ENCODE measurements around the gene SLAMF9.

SLAMF9 gene

DNA sequence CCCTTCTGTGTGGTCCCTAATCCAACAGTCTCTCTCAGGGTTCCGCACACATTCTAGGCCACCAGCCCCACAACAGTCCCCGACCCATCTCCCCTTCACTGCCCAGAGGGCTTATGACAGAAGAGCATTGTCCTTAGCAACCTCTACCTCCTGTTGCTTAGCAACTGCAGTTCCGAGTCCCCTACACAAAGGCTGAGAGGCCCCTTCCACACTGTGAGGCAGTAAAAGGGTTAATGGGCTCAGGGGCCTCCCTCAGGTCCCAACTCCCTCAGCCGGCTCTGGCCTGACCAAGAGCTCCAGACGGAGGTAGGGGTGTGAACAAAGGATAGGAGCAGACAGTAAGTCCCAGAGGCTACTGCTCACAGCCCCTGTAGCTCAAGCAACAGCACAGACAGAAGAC is 12.9 kb downstream of the SLAMF9 start:
- Histone ChIP-seq H3K9me2 (replicated peaks; ENCODE audit: insufficient read depth, low read length) (no peaks in the 10 kb centered on the region), H3F3A (ENCODE audit: insufficient read depth) (no peaks in the 10 kb centered on the region), H3K4me3 (ENCODE audit: insufficient read depth, low read length, poor library complexity, severe bottlenecking) (no peak overlapping the region), H3K27ac (ENCODE audit: low read depth, low read length) (no peak overlapping the region), H4K20me1 (ENCODE audit: low read depth, low read length) (no peaks in the 10 kb centered on the region), H3K36me3 (ENCODE audit: low read length) (no peaks in the 10 kb centered on the region), H3K9me3 (ENCODE audit: insufficient read depth, low read length) (no peaks in the 10 kb centered on the region), H3K9ac (ENCODE audit: low read length) (no peak overlapping the region), H3K27me3 (ENCODE audit: low read length) (no peaks in the 10 kb centered on the region), H3K79me2 (ENCODE audit: insufficient read depth, low read length) (no peaks in the 10 kb centered on the region), H2AFZ (ENCODE audit: low read depth, low read length, severe bottlenecking) (no peak overlapping the region), H3K4me2 (ENCODE audit: low read depth, low read length, poor library complexity, severe bottlenecking) (no peak overlapping the region)
- TF ChIP-seq, protein P1, sequence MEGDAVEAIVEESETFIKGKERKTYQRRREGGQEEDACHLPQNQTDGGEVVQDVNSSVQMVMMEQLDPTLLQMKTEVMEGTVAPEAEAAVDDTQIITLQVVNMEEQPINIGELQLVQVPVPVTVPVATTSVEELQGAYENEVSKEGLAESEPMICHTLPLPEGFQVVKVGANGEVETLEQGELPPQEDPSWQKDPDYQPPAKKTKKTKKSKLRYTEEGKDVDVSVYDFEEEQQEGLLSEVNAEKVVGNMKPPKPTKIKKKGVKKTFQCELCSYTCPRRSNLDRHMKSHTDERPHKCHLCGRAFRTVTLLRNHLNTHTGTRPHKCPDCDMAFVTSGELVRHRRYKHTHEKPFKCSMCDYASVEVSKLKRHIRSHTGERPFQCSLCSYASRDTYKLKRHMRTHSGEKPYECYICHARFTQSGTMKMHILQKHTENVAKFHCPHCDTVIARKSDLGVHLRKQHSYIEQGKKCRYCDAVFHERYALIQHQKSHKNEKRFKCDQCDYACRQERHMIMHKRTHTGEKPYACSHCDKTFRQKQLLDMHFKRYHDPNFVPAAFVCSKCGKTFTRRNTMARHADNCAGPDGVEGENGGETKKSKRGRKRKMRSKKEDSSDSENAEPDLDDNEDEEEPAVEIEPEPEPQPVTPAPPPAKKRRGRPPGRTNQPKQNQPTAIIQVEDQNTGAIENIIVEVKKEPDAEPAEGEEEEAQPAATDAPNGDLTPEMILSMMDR (IDR thresholded peaks at IDR 0.05; ENCODE audit: insufficient read depth, low read length, poor library complexity, severe bottlenecking), result no peak
- TF ChIP-seq EZH2phosphoT487 (conservative IDR thresholded peaks at IDR 0.05; ENCODE audit: low read length), result no peak

DNA sequence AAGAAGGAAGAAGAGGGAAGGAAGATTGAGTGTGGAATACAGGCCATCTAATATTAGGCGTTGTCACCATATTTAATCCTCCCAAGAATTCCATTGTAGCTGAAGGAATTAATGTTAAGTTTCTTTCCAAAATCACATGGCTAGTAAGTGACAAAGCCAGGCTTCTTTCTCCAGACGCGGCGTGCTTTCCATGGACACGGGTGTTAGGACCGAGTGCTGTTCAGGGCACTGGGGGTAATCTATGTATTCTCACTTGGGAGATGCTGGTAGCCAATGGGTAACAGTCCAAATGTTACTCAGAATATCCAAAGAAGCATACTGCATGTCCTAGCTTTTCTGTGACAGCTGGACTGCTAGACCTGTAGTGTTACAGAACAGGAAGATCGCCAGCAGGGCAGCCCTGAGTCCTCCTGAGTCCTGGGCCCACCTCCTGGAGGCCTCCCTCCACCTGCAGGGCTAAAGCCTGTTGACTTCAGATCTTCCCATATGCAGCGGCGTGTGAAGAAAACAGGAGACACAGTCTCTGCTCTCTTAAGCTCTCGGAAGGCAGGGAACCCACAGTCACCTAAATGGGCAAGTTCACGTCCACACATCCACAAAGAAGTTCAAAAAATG is 13.9 kb downstream of the SLAMF9 start:
- no peaks in the 10 kb centered on the region for H3K79me2 ChIP-seq (ENCODE audit: insufficient read depth, low read length)

DNA sequence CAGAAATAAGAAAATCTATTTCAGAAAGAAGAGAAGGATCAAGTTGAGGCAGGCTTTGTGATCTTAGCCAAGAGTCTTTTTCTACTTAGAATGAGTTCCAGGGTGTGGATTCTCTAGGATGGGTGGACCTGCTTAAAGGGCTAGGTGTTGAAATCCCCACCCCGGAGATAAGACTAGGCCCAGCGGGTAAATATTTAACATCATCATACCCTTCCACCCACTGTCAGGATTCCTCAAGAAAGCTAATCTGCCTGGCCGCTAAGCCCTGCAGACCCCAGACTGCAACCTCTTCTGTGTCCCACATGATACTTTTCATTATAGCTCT is 14.4 kb downstream of the SLAMF9 start:
- no peaks in the 10 kb centered on the region for H3F3A ChIP-seq (ENCODE audit: insufficient read depth)
- no peaks in the 10 kb centered on the region for H3K9me2 ChIP-seq (replicated peaks; ENCODE audit: insufficient read depth, low read length)
- H3K4me2 ChIP-seq (ENCODE audit: low read depth, low read length, poor library complexity, severe bottlenecking), result no peak overlapping the region
- H2AFZ ChIP-seq (ENCODE audit: low read depth, low read length, severe bottlenecking), result no peak overlapping the region
- no peaks in the 10 kb centered on the region for H4K20me1 ChIP-seq (ENCODE audit: low read depth, low read length)
- no peak overlapping the region for H3K4me3 ChIP-seq (ENCODE audit: insufficient read depth, low read length, poor library complexity, severe bottlenecking)
- H3K9me3 ChIP-seq (ENCODE audit: insufficient read depth, low read length), result no peaks in the 10 kb centered on the region
- H3K36me3 ChIP-seq (ENCODE audit: low read length), result no peaks in the 10 kb centered on the region
- no peaks in the 10 kb centered on the region for H3K79me2 ChIP-seq (ENCODE audit: insufficient read depth, low read length)
- no peak overlapping the region for H3K9ac ChIP-seq (ENCODE audit: low read length)
- TF ChIP-seq, protein P1 (IDR thresholded peaks at IDR 0.05; ENCODE audit: insufficient read depth, low read length, poor library complexity, severe bottlenecking), result no peak
- no peak for TF ChIP-seq EZH2phosphoT487 (conservative IDR thresholded peaks at IDR 0.05; ENCODE audit: low read length)
- H3K27me3 ChIP-seq (ENCODE audit: low read length), result no peaks in the 10 kb centered on the region
- H3K27ac ChIP-seq (ENCODE audit: low read depth, low read length), result no peak overlapping the region

More for the DNA sequence above, 13.9 kb downstream of the SLAMF9 start:
- Histone ChIP-seq H3K27me3 (ENCODE audit: low read length) (no peaks in the 10 kb centered on the region), H2AFZ (ENCODE audit: low read depth, low read length, severe bottlenecking) (no peak overlapping the region), H3K9me3 (ENCODE audit: insufficient read depth, low read length) (no peaks in the 10 kb centered on the region), H3K36me3 (ENCODE audit: low read length) (no peaks in the 10 kb centered on the region), H3K27ac (ENCODE audit: low read depth, low read length) (no peak overlapping the region), H3K4me3 (ENCODE audit: insufficient read depth, low read length, poor library complexity, severe bottlenecking) (no peak overlapping the region), H3K4me2 (ENCODE audit: low read depth, low read length, poor library complexity, severe bottlenecking) (no peak overlapping the region), H4K20me1 (ENCODE audit: low read depth, low read length) (no peaks in the 10 kb centered on the region), H3K9me2 (replicated peaks; ENCODE audit: insufficient read depth, low read length) (no peaks in the 10 kb centered on the region), H3K9ac (ENCODE audit: low read length) (no peak overlapping the region), H3F3A (ENCODE audit: insufficient read depth) (no peaks in the 10 kb centered on the region)
- TF ChIP-seq, protein P1 (IDR thresholded peaks at IDR 0.05; ENCODE audit: insufficient read depth, low read length, poor library complexity, severe bottlenecking), result no peak
- TF ChIP-seq EZH2phosphoT487 (conservative IDR thresholded peaks at IDR 0.05; ENCODE audit: low read length), result no peak

Measured in SU-DHL-6 (cell line).